HG02938 (cell line): Measurements from ENCODE around the gene RCAN1.

Experiments
- ATAC-seq: cut with Tn5 transposase; IDR thresholded peaks from one replicate; pipeline ENCODE4 v1.9.1; 2021; ENCODE audit warnings: mild to moderate bottlenecking, moderate library complexity; ENCODE audit not compliant: unreplicated experiment

The RCAN1 gene

DNA sequence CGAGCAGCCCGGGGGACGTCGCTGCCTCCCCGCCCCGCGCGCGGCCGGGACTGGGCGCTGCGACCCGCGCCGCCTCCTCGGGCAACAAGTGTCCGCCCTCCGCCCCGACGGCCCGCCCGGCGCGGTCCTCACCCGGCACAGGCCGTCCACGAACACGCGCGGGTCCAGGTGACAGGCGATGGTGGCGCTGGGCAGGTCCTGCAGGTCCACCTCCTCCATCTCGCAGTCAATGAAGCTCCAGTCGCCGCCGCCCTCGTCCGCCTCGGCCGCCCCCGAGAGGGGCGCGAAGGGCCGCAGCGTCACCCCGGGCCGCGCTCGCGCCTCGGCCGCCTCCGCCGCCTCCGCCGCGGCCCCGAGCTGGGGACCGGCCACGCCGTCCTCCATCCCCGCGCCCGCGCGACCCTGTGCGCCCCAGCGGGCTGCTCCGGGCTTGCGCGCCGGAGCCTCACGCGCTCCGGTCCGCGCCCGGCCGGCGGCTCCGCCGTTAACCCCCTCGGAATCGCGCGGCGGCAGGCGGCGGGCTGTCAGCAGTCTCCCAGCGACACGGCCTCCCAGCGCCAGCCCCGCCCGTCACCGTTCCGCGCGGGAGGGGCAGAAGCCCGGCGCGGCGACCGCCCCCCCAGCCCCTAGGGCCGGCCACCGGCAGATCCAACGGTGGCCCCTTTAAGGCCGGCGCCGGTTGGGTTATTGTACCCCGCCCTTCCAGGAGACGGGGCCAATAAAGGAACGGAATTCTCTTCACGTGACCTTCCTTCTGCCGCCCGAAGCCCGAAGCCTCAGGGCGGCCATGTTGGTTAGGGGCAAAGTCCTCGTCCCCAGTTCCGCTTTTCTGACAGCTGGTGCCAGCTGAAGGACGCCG lies at the start of gene RCAN1:
Gene RCAN1 (minus strand): TSS at position 486 of the 859 bp plus-strand sequence. CDS start 102 bp downstream, at position 384.
- peak; percentile 96 for ATAC-seq

DNA sequence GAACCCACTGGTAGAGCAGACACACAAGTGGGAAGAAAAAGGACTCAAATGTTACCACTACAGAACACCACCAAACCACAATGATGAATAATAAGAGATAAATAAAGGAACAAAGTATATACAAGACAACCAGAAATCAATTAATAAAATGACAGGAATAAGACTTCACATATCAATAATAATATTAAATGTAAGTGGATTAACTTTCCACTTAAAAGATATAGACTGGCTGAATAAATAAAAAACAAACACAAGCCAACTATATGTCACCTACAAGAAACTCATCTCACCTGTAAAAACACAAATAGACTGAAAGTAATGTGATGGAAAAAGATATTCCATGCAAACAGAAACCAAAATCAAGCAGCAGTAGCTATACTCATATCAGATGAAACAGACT lies 46.9 kb upstream of the RCAN1 start:
- ATAC-seq, result no peak

DNA sequence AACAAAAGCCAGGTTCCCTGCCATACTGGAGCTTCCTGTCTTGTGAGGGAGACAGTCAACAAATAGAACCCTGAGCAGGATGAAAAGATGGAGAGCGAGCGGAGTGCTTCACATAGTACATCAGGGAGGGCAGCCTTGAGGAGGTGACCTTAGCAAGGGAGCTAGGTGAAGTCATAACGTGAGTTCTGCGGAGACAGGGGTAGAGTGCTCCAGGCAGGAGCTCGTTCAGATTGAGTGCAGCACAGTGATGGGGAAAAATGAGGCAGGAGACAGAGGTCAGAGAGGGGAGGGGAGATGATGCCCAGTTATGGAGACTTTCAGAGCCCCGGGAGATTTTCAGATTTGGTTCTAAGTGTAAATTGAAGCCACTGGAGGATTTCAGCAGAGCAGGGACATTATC lies 38.6 kb upstream of the RCAN1 start:
- ATAC-seq, result no peak

DNA sequence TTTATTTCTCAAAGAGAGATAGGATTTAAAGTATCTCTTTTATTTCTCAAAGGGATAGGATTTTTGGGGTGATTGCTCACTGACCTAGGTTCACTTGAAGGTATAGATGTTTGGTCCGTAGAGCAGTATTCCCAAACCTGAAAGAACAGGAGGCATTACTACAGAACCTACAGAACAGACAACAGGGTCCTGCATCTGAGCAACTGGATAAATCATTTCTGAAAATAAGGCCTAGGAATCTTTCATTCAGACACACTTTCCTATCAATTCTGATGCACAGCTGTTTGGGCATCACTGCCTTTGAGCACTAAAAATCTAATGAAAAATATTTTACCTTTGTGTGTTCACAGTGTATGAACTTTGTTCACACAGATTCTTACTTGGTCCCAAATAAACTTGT lies 36.7 kb upstream of the RCAN1 start:
- no peak for ATAC-seq

DNA sequence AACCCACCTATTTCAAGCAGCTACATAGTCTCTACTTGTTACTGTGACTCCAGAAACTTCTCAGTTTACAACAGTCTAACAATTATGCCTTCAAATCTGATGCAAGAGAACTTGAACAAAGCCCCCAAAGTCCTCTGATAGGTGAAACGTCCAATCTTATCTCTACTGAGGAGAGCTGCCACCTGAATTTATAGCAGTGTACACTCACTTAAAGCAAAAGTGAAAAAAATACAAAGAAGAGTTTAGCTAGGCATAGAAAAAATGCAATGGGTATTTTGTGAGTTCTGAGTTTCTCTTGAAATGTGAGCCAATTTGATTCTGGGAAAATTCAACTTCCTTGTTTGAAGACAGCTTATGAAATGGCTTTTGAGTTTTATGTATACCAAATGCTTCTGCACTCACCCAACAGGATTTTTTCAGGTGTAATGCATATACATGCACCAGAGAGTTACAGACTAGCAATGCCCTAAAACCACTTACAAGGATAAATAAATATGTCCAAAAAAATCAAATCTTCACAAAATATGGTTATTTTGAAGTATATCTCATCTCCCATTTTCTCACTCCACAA lies 36.0 kb upstream of the RCAN1 start:
- no peak for ATAC-seq

DNA sequence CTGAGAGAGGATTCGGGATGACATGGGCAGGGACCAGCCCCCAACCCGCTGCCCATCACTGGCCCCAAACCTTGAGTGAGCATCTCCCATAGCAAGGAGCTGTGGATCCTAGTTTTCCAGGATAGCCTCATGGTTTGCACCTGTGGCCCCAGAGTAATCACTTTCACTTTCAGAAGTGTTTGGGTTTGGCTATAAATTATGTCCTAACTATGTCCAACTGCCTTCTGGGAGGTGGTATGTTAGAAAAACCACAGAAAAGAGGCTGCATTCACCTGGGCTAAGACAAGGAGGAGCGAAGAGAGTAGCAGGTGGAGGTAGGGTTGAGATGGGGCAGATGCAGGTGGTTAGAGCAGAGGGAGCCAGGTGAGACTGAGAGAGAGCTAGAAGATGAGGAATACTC lies 34.5 kb upstream of the RCAN1 start:
- no peak for ATAC-seq

DNA sequence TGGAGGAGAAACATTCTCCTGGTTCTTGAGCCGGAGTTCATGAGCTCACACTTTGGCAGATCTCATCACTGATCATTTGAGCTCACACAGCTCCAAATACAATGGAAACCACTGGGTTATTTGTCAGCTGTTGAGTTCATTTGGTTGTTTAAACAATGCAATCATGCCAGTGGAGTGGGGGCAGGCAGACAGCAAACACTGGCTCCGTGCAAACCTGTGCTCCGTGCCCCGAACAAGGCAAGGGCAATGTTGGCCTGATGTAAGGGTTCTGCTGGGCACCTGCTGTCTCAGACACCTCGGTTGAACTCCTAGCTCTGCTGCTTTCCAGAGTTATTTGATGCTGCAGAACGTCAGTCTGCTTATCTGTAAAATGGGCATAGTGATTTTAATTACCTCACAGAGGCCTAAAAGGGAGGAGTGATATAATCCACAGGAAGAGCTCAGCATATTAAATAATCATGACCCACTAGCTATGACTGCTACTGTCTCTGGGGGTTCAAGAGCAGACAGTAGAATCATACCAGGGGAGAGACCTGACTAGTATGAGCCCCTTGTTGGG lies 33.9 kb upstream of the RCAN1 start:
- no peak for ATAC-seq

DNA sequence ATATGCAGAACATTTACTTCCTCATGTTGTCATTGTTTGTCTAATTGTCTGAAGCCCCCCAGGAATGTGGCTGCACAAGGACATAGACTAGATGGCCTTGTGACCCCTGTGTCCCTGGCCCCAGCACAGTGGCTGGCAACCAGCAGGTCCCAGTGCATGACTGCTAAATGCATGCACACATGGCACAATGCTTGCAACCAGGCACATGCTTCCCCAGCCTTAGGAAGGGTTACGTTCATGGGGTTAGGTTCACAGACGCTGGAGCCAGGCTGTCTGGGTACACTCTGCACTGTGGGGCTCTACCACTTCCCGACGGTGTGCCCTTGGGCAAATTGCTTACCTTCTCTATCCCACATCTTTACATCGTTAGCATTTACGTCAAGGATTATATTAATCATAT lies 32.6 kb upstream of the RCAN1 start:
- ATAC-seq, result no peak

DNA sequence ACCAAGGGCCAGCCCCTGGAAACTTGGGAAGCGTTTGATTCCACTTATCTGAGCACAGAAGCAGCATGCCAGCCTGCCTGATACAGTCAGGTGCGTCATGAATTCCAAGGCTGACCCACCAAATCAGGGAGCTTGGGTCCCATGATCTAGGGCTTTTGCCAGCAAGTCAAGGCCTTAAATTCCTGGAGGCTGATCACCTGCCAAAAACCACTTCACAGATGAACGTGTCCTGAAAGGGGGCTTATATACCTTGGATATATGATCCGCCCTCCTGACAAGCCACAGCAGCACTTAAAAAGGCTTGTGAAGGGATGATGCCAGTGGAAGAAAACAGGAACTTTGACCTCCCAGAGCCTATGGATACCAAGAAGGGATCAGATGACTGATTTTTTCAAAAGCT lies 29.9 kb upstream of the RCAN1 start:
- no peak for ATAC-seq

DNA sequence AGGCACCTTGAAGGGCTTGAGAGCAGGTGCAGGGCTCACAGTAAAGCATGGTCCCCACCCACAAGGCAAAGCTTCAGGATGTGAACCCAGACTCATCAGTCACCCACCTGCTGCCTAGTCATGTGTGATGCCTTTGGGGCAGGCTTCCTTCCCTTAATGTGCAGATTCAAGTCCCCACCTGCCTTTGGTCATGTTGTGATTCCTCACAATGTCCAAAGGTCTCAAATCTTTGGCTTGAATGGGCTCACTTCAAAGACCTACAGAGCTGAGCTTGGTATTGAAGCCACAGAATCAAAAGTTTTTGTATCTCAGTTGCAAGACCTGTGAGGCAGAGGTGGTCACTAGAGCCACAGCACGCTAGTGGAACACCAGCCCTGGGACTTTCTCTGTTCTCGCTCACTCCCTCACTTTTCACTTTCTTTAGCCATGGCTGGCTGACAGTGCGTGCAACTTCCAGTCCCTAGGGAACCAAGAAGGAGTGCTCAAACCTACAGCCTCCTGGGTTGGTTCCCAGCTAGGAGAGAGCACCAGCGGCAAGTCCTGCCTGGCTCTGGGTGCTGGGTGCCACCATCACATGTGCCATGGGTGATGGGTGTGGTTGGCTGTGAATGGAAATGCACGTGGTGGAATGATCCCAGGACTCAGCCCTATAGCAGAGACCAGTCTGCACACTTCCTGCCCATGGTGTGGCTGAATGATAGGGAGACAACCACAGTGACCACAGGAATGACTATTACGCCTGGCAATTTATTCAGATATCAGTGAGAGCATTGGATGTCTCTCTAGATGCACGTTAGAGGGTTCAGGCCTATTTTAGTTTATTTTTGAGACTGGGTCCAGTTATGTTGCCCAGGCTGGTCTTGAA lies 27.5 kb upstream of the RCAN1 start:
- peak; percentile 46 for ATAC-seq

DNA sequence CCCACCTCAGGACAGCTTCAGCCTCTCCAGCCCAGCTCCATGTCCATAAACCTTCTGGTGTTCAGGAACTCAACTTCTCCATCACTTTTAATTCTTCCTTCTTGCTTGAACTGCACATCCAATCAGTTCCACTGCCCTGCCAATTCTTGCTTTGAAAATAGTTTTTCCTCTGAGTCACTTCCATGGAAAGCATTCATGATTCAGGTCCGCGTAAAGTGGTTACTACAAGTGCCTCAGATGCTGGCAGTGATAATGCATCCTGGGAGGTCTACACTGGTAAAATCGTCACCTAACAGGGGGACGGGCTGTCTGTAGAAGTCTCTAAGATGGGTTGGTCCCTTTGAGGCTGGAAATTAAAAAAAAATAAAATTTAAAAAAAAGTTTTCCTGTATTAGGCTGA lies 25.9 kb upstream of the RCAN1 start:
- no peak for ATAC-seq

DNA sequence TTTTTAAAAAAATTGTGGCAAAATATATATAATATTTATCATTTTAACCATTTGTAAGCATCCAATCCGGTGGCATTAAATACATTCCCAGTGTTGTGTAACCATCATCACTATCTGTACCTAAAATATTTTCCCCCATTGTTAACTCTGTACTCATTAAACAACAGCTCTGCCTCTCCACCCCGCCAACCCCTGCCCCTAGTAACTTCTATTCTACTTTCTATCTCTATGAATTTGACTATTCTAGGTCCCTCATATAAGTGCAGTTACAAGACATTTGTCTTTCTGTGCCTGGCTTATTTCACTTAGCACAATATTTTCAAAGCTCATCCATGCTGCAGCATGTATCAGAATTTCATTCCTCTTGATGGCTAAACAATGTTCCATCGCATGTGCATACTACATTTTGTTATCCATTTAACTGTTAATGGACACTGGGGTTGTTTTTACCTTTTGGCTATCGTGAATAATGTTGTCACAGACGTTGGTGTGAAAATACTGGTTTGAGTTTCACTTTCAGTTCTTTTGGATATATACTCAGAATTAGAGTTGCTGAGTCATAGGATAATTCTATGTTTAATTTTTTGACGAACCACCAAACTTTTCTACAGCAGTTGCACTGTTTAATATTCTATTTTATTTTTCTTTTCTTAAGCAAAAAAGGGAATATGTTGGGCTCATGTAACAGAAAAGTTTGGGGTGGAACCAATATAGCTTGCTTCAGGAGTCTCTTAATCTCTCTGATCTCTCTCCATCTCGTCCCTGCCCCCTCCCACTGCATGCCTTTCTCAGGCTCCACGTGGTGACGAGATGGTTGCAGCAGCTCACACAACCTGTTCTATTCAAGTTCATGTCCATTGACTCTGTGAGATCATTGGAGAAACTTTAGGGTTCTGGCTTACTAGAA lies 25.2 kb upstream of the RCAN1 start:
- peak; percentile 41 for ATAC-seq

DNA sequence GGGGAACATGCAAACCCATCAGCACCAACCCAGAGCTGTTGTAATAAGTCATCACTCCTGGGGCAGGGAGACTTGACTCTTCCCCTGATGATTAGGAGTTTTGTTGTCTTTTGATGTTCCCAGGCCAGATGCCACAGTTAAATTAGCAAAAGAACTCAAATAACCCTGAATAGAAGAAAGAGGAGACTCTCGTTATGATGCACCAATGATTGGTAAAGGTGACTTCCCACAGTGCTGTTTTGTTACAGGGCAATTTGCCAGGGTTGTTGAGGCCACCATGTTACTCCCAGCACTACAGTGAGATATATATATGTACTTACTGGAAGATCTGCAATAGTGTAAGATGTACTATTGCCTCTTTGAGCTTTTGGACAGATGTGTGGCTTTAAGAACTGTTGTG lies 24.3 kb upstream of the RCAN1 start:
- no peak for ATAC-seq

DNA sequence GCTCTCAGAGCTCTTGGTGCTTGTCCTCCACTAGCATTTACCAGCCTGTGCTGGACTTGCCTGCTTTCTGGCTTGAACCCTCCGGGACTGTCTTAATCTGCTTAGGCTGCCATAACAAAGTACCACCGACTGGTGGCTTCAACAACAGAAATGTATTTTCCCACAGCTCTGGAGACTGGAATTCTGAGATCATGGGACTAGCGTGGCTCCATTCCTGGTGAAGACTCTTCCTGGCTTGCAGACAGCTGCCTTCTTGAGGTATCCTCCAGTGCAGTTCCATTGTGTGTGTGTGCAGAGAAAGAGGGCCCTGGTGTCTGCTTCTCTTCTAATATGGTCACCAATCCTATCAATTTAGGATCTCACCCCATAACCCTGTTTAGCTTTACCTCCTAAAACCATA lies 22.0 kb upstream of the RCAN1 start:
- no peak for ATAC-seq

DNA sequence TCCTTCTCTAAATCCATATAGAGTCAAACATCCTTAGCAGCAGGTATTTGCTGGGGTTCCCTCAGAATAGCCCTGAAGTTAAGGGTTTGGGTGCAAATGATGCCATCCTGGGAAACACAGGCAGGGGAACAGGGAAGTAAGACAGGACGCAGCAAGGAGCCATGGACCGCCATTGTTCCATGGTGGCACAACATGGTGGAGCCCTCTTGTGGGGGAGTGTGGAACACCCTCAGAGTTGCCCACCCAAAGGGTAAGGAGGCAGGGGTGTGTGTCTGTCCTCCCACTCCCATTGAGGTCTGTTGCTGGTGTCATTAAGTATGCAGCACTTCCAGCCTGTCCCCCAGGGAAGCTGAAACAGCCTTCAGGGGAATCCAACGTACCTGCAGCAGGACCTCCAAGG lies 20.4 kb upstream of the RCAN1 start:
- ATAC-seq, result no peak

DNA sequence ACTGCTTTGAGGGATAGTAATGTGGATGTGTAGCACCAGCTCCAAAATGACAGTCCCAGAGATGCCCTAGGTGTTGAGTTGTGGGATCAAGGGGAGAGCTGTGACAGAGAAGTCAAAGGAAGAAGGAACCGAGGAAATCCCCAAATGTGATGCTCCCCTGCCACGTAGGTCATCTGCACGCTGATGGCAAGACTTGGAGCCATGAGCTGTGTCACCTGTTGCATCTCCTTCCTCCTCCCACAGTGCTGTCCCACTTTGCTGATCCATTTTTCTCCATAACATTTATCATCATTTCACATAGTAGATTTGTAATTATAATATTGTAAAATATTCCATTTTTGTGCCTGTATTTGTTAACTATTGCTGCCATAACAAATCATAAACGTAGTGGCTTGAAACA lies 17.6 kb upstream of the RCAN1 start:
- no peak for ATAC-seq

DNA sequence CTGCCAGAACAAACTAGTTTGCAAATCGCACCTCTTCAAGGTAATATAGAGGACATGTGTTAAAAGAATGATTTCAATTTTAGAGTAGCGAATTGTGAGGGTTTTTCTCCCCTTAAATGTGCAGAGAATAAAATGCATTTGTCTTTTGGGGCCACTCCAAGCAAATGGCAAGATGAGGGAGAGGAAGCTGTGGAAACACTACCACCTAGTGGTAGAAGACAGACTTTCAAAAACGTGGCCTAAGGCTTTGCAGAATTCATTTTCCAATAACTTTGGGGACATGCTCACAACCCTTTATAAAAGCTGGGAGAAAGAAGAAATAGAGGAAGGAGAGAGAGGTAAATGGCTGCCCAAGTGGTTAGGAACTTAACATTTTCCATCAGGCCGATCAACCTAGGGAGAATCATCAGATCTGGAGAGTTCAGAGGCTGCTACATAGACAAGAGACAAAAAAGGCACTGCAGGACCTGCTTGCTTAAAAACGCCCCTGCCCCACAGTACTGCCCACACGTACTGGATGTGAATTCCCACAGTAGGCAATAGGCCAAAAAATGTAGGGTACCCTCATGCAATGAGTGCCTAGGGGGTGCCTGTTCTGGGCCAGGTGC lies 15.7 kb upstream of the RCAN1 start:
- no peak for ATAC-seq

DNA sequence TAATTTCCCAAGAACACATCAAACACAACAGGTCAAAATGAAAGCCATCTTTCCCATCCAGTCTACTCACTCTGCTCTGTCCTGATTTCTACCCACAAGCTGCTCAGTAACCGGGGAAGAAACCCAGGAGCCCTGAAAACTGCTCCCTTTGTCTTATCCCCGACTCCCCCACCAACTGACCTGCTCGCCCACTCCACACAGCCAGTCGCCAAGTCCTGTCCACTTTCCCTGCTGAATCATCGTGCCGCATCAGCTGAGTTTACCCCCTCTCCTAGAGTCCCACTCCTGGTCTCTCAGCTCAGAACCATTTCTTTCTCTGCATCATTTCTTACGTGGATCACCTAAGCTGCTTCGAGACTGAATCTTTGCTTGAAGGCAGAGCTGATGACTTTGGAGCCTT lies 11.2 kb upstream of the RCAN1 start:
- no peak for ATAC-seq

DNA sequence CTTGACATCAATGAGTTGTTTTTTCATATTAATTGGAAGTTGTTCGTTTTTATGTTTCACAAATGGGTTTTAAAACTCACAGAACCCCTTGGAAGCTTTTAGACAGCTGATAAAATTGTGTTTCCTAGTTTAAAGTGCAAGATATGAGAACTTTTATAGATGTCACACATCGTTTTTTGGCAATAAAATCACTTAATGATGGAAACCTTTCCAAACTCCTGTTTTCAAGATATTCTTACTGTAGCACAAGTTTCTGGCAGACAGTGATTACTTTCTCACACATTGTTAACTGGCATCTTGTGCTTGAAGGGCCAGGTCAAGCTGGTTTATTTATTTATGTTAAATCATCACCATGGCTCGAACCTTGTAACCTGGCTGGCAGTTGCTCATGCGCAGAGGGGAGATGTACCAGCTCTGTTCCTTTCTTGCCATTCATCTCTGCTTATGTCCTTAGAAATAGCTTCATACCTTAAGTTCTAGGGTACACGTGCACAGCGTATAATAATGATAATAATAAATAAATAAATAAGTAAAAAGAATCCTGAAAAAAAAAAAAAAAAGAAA lies 10.2 kb upstream of the RCAN1 start:
- no peak for ATAC-seq

DNA sequence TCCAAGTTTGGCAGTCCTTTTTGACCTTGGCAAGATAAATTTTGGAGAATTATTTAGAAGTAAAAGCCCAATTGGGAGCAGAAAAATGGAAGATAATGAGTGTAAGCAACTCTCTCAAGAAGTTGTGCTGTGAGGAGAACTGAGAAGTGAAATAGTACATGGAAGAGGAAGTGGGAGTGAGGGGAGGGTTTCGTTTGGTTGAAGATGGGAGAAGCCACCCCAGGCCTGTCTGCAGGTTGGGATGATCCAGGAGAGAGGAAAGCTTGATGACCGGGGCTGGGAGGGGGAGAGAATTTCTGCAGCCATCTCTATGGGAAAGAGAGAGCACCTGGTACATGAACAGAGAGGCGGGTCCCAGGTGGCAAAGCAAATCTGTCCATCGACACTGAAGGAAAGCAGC lies 8.6 kb upstream of the RCAN1 start:
- no peak for ATAC-seq
